Glomerular endothelial cell (primary cell): ENCODE results near the gene RNASE1. TPM values are rescaled to one million over a fixed set of nuclear protein-coding genes. Genes with fewer than 3 reads are reported as not detected.
"Not testable (repeated sequence)": the region's sequence is repeated elsewhere in the genome, so short reads cannot be mapped to it uniquely, and the experiment has no call there.

Source experiments
- DNase-seq: peaks from one replicate; pipeline ENCODE4 v3.0.0-alpha.2; 2011; ENCODE audit warnings: low read depth, low spot score; ENCODE audit errors: extremely low read depth
- total RNA-seq: library from RNA; depleted of rRNA; stranded (reverse); fragments of >200 nt; gene quantifications from 2 replicates; pipeline ENCODE4 v1.2.3, GENCODE V29; 2015

Gene RNASE1
- total RNA-seq, 1 donor from 2014 or later, result 387 TPM

GRCh38 chr14:20775043-20775442 lies 27.6 kb downstream of the RNASE1 start:
- DNase-seq, result no peak

- no peak for DNase-seq
Measured at GRCh38 chr14:20774258-20774824, 28.3 kb downstream of the RNASE1 start.

GRCh38 chr14:20772650-20773049 lies 30.0 kb downstream of the RNASE1 start:
- no peak for DNase-seq

GRCh38 chr14:20769421-20769820 lies 33.2 kb downstream of the RNASE1 start:
- DNase-seq, result no peak

GRCh38 chr14:20768593-20768892 lies 34.1 kb downstream of the RNASE1 start:
- no peak for DNase-seq

GRCh38 chr14:20760950-20761349 lies 41.7 kb downstream of the RNASE1 start:
- DNase-seq, result no peak

- DNase-seq, result not testable (repeated sequence)
Measured at GRCh38 chr14:20759465-20759864, 43.2 kb downstream of the RNASE1 start.

GRCh38 chr14:20757965-20758364 lies 44.7 kb downstream of the RNASE1 start:
- no peak for DNase-seq

GRCh38 chr14:20755037-20755436 lies 47.6 kb downstream of the RNASE1 start:
- no peak for DNase-seq

- DNase-seq, result no peak
Measured at GRCh38 chr14:20754308-20754707, 48.3 kb downstream of the RNASE1 start.

- DNase-seq, result no peak
Measured at GRCh38 chr14:20751963-20752562, 50.6 kb downstream of the RNASE1 start.

Other genes with a start within 250 kb of the RNASE1 start
- gene RNASE9, start 241.8 kb downstream of the RNASE1 start, total RNA-seq, result not detected in 2 replicates
- not detected in 2 replicates for gene RNASE11, start 214.8 kb downstream of the RNASE1 start, total RNA-seq
- not detected in 2 replicates for gene RNASE12, start 211.5 kb downstream of the RNASE1 start, total RNA-seq
- not detected in 2 replicates for gene OR6S1, start 161.2 kb downstream of the RNASE1 start, total RNA-seq
- 4.0 and 7.8 TPM in 2 replicates for gene RNASE4, start 118.3 kb downstream of the RNASE1 start, total RNA-seq
- gene ANG, start 114.1 kb downstream of the RNASE1 start, total RNA-seq, result 4.5 and 5.9 TPM in 2 replicates
- gene EDDM3A, start 57.0 kb downstream of the RNASE1 start, total RNA-seq, result not detected in 2 replicates
- not detected in 2 replicates for gene EDDM3B, start 34.4 kb downstream of the RNASE1 start, total RNA-seq
- 0.29 and 0.34 TPM in 2 replicates for gene RNASE6, start 21.6 kb downstream of the RNASE1 start, total RNA-seq
- gene RNASE3, start 88.5 kb upstream of the RNASE1 start, total RNA-seq, result not detected in 2 replicates
- gene RNASE2, start 152.6 kb upstream of the RNASE1 start, total RNA-seq, result not detected in 2 replicates
- gene METTL17, start 187.1 kb upstream of the RNASE1 start, total RNA-seq, result 47.3 and 62.2 TPM in 2 replicates
- gene SLC39A2, start 196.4 kb upstream of the RNASE1 start, total RNA-seq, result not detected in 2 replicates
- 2.6 and 3.1 TPM in 2 replicates for gene NDRG2, start 222.2 kb upstream of the RNASE1 start, total RNA-seq
- gene TPPP2, start 227.4 kb upstream of the RNASE1 start, total RNA-seq, result not detected in 2 replicates
- not detected in 2 replicates for gene RNASE13, start 232.0 kb upstream of the RNASE1 start, total RNA-seq
- gene RNASE7, start 239.5 kb upstream of the RNASE1 start, total RNA-seq, result not detected in 2 replicates